Liver (tissue), 9 donors: ENCODE results near the gene DCDC2C. TPM values are rescaled to one million over a fixed set of nuclear protein-coding genes. Genes with fewer than 3 reads are reported as not detected.

Source experiments
- DNase-seq: peaks from one replicate; pipeline ENCODE4 v3.0.0-alpha.2; 2017; ENCODE audit warnings: low spot score
- H3K27ac ChIP-seq, 2 donors: one replicate each; pipeline ENCODE4 v1.7.0; 2013; ENCODE audit warnings: inconsistent platforms in 2 of 2, low read length in 2 of 2, control low read depth in 1 of 2, low read depth in 1 of 2, mild to moderate bottlenecking in 1 of 2
- H3K27me3 ChIP-seq, 4 donors: one replicate each; pipeline versions ENCODE4 v1.6.1 to v1.7.0; 2013; ENCODE audit warnings: low read length in 3 of 4, inconsistent platforms in 1 of 4, mild to moderate bottlenecking in 1 of 4, moderate library complexity in 1 of 4; ENCODE audit not compliant: control insufficient read depth in 4 of 4, insufficient read depth in 4 of 4
- H3K36me3 ChIP-seq, 4 donors: one replicate each; pipeline versions ENCODE4 v1.6.1 to v1.7.0; 2013; ENCODE audit warnings: low read length in 3 of 4, mild to moderate bottlenecking in 3 of 4, low read depth in 1 of 4, moderate library complexity in 1 of 4; ENCODE audit not compliant: control insufficient read depth in 4 of 4, insufficient read depth in 3 of 4
- H3K4me1 ChIP-seq, 4 donors: one replicate each; pipeline versions ENCODE4 v1.6.1 to v1.7.0; 2013; ENCODE audit warnings: low read length in 3 of 4, mild to moderate bottlenecking in 3 of 4, moderate library complexity in 1 of 4; ENCODE audit not compliant: control insufficient read depth in 4 of 4, insufficient read depth in 4 of 4
- H3K4me3 ChIP-seq, 3 donors: one replicate each; pipeline versions ENCODE4 v1.6.1 to v1.7.0; 2013; ENCODE audit warnings: low read length in 3 of 3, control low read depth in 1 of 3, low read depth in 1 of 3, mild to moderate bottlenecking in 1 of 3
- H3K9ac ChIP-seq, 2 donors: one replicate each; pipeline ENCODE4 v1.7.0; 2013; ENCODE audit warnings: low read length in 2 of 2, mild to moderate bottlenecking in 2 of 2, moderate library complexity in 2 of 2, control low read depth in 1 of 2, low read depth in 1 of 2
- H3K9me3 ChIP-seq, 4 donors: one replicate each; pipeline versions ENCODE4 v1.6.1 to v1.7.0; 2013; ENCODE audit warnings: low read length in 3 of 4; ENCODE audit not compliant: control insufficient read depth in 4 of 4
- EGR1 ChIP-seq, 2 donors: IDR thresholded peaks; 2 replicates each; pipeline ENCODE4 v1.6.1; 2016 to 2018; ENCODE audit warnings: antibody characterized with exemption in 2 of 2, low read depth in 2 of 2
- FOXA2 ChIP-seq: IDR thresholded peaks from 2 replicates; pipeline ENCODE4 v1.6.1; 2016; ENCODE audit warnings: antibody characterized with exemption
- GABPA ChIP-seq, 2 donors: IDR thresholded peaks in 1 of 2; conservative IDR thresholded peaks in 1 of 2; 2 replicates each; pipeline ENCODE4 v1.6.1; 2016; ENCODE audit warnings: antibody characterized with exemption in 2 of 2, mild to moderate bottlenecking in 1 of 2, moderate library complexity in 1 of 2
- HNF4A ChIP-seq, 2 donors: conservative IDR thresholded peaks; 2 replicates each; pipeline ENCODE4 v1.6.1; 2016; ENCODE audit warnings: antibody characterized with exemption in 2 of 2, mild to moderate bottlenecking in 2 of 2
- HNF4G ChIP-seq: IDR thresholded peaks from 2 replicates; pipeline ENCODE4 v1.6.1; 2016; ENCODE audit warnings: antibody characterized with exemption
- JUND ChIP-seq, 2 donors: IDR thresholded peaks; 2 replicates each; pipeline ENCODE4 v1.6.1; 2016; ENCODE audit warnings: antibody characterized with exemption in 2 of 2
- NR2F2 ChIP-seq: IDR thresholded peaks from 2 replicates; pipeline ENCODE4 v1.6.1; 2016; ENCODE audit warnings: antibody characterized with exemption
- RAD21 ChIP-seq, 2 donors: IDR thresholded peaks; 2 replicates each; pipeline ENCODE4 v1.6.1; 2016; ENCODE audit warnings: antibody characterized with exemption in 2 of 2, mild to moderate bottlenecking in 2 of 2
- RXRA ChIP-seq, 2 donors: IDR thresholded peaks; 2 replicates each; pipeline ENCODE4 v1.6.1; 2017 to 2018; ENCODE audit warnings: antibody characterized with exemption in 2 of 2, mild to moderate bottlenecking in 1 of 2
- SP1 ChIP-seq: IDR thresholded peaks from 2 replicates; pipeline ENCODE4 v1.6.1; 2018; ENCODE audit warnings: antibody characterized with exemption, mild to moderate bottlenecking
- TAF1 ChIP-seq: conservative IDR thresholded peaks from 2 replicates; pipeline ENCODE4 v1.6.1; 2016; ENCODE audit warnings: antibody characterized with exemption, mild to moderate bottlenecking
- YY1 ChIP-seq: IDR thresholded peaks from 2 replicates; pipeline ENCODE4 v1.6.1; 2016; ENCODE audit warnings: antibody characterized with exemption, mild to moderate bottlenecking
- WGBS: extraction: QIAGEN DNeasy Blood & Tissue Kit; methylation state at CpG from one replicate; pipeline ENCODE4 v1.1.7; 2013; 5-methylcytosine and 5-hydroxymethylcytosine counted together
- polyA plus RNA-seq, 2 donors: library from polyadenylated mRNA; stranded (reverse) in 1 of 2; unstranded in 1 of 2; fragments of 200-250 nt in 1 of 2; fragments of >200 nt in 1 of 2; fragmentation: Nextera tagmentation in 1 of 2; extraction: Ambion mirVana in 1 of 2; gene quantifications; one replicate each; pipeline versions ENCODE4 v1.2.1 to v1.2.3, GENCODE V29; 2013 to 2015
- total RNA-seq, 2 donors: library from RNA; depleted of rRNA; stranded (reverse); fragments of >200 nt; gene quantifications; one replicate each; pipeline ENCODE4 v1.2.3, GENCODE V29; 2014
- TF ChIP-seq, protein P1 (sequence below): IDR thresholded peaks from 2 replicates; pipeline ENCODE4 v1.6.1; 2016; ENCODE audit warnings: antibody characterized with exemption
- TF ChIP-seq, protein P2 (sequence below): IDR thresholded peaks from 2 replicates; pipeline ENCODE4 v1.6.1; 2016; ENCODE audit warnings: antibody characterized with exemption
- TF ChIP-seq, protein P3 (sequence below): fragments of 150-350 bp; IDR thresholded peaks from 2 replicates; pipeline ENCODE4 v1.5.1; 2017; ENCODE audit warnings: improper control_type of control experiment, low read depth, low read length; ENCODE audit not compliant: missing input control
- TF ChIP-seq, protein P4 (sequence below): IDR thresholded peaks from 2 replicates; pipeline ENCODE4 v1.6.1; 2016; ENCODE audit warnings: antibody characterized with exemption, mild to moderate bottlenecking
- donor health status: healthy.
- donor health status: healthy.
- donor health status: healthy.
- donor health status: healthy.
- donor health status: healthy.

Gene DCDC2C
- total and polyA plus RNA-seq, 4 donors, result not detected

DNA sequence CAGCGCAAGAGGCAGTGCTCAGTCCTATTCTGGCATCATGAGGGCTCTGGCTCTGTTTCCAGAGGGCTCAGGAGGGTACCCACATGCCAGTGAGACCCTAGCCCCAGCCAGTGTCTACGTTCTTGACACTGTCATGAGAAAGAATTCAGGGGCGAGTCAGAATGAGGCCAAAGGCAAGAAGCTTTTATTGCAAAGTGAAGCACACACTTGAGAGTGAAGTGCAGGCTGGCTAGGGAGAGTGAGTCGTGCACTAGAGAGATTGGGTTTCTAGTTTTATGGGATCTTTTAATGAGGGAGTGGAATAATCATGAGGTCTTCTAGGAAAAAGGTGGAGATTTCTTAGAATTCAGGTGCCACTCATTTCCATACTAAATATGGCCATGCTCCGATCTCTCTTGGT, 164.1 kb downstream of the DCDC2C start:
- Histone ChIP-seq H3K27ac (no peak overlapping the region), H3K4me1 (no peaks in the 10 kb centered on the region), H3K4me3 (no peak overlapping the region), H3K27me3 (no peaks in the 10 kb centered on the region), H3K9me3 (no peaks in the 10 kb centered on the region), H3K36me3 (no peaks in the 10 kb centered on the region), H3K9ac (no peak overlapping the region)
- WGBS, result 78% methylated on average over 5 of the region's 5 CpGs
- no peak for TF ChIP-seq YY1
- no peak for TF ChIP-seq RXRA (IDR thresholded peaks at IDR 0.05)
- TF ChIP-seq GABPA (IDR thresholded peaks at IDR 0.05 in 1 of 2, conservative IDR thresholded peaks at IDR 0.05 in 1 of 2), result no peak
- TF ChIP-seq, protein P1, sequence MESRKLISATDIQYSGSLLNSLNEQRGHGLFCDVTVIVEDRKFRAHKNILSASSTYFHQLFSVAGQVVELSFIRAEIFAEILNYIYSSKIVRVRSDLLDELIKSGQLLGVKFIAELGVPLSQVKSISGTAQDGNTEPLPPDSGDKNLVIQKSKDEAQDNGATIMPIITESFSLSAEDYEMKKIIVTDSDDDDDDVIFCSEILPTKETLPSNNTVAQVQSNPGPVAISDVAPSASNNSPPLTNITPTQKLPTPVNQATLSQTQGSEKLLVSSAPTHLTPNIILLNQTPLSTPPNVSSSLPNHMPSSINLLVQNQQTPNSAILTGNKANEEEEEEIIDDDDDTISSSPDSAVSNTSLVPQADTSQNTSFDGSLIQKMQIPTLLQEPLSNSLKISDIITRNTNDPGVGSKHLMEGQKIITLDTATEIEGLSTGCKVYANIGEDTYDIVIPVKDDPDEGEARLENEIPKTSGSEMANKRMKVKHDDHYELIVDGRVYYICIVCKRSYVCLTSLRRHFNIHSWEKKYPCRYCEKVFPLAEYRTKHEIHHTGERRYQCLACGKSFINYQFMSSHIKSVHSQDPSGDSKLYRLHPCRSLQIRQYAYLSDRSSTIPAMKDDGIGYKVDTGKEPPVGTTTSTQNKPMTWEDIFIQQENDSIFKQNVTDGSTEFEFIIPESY, result no peak
- TF ChIP-seq, protein P2, sequence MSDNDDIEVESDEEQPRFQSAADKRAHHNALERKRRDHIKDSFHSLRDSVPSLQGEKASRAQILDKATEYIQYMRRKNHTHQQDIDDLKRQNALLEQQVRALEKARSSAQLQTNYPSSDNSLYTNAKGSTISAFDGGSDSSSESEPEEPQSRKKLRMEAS, result no peak
- no peak for TF ChIP-seq TAF1
- TF ChIP-seq, protein P3, sequence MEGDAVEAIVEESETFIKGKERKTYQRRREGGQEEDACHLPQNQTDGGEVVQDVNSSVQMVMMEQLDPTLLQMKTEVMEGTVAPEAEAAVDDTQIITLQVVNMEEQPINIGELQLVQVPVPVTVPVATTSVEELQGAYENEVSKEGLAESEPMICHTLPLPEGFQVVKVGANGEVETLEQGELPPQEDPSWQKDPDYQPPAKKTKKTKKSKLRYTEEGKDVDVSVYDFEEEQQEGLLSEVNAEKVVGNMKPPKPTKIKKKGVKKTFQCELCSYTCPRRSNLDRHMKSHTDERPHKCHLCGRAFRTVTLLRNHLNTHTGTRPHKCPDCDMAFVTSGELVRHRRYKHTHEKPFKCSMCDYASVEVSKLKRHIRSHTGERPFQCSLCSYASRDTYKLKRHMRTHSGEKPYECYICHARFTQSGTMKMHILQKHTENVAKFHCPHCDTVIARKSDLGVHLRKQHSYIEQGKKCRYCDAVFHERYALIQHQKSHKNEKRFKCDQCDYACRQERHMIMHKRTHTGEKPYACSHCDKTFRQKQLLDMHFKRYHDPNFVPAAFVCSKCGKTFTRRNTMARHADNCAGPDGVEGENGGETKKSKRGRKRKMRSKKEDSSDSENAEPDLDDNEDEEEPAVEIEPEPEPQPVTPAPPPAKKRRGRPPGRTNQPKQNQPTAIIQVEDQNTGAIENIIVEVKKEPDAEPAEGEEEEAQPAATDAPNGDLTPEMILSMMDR, result no peak
- no peak for TF ChIP-seq HNF4G
- TF ChIP-seq FOXA2, result no peak
- TF ChIP-seq SP1, result no peak
- no peak for TF ChIP-seq NR2F2
- no peak for TF ChIP-seq HNF4A (conservative IDR thresholded peaks at IDR 0.05)
- no peak for TF ChIP-seq EGR1 (IDR thresholded peaks at IDR 0.05; ENCODE audit: low read depth in 2 of 2)
- no peak for TF ChIP-seq RAD21 (IDR thresholded peaks at IDR 0.05)
- TF ChIP-seq JUND (IDR thresholded peaks at IDR 0.05), result no peak
- TF ChIP-seq, protein P4, sequence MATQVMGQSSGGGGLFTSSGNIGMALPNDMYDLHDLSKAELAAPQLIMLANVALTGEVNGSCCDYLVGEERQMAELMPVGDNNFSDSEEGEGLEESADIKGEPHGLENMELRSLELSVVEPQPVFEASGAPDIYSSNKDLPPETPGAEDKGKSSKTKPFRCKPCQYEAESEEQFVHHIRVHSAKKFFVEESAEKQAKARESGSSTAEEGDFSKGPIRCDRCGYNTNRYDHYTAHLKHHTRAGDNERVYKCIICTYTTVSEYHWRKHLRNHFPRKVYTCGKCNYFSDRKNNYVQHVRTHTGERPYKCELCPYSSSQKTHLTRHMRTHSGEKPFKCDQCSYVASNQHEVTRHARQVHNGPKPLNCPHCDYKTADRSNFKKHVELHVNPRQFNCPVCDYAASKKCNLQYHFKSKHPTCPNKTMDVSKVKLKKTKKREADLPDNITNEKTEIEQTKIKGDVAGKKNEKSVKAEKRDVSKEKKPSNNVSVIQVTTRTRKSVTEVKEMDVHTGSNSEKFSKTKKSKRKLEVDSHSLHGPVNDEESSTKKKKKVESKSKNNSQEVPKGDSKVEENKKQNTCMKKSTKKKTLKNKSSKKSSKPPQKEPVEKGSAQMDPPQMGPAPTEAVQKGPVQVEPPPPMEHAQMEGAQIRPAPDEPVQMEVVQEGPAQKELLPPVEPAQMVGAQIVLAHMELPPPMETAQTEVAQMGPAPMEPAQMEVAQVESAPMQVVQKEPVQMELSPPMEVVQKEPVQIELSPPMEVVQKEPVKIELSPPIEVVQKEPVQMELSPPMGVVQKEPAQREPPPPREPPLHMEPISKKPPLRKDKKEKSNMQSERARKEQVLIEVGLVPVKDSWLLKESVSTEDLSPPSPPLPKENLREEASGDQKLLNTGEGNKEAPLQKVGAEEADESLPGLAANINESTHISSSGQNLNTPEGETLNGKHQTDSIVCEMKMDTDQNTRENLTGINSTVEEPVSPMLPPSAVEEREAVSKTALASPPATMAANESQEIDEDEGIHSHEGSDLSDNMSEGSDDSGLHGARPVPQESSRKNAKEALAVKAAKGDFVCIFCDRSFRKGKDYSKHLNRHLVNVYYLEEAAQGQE, result no peak
- DNase-seq, result no peak
